ENCODE results near the gene CCR5.

Gene CCR5

GRCh38 chr3:46408853-46409252 is 38.1 kb downstream of the CCR5 start:
- Histone ChIP-seq H3K27ac (ENCODE audit: low read length, poor library complexity, severe bottlenecking) (no peak overlapping the region), H2BK120ac (ENCODE audit: low read depth, low read length) (no peak overlapping the region), H2BK12ac (ENCODE audit: low read length in 2 of 2) (no peak overlapping the region), H3K27me3 (ENCODE audit: control insufficient read depth in 1 of 2, insufficient read depth in 1 of 2, low read length in 2 of 2) (no peaks in the 10 kb centered on the region), H2AFZ (ENCODE audit: low read depth, low read length) (no peak overlapping the region), H3K36me3 (ENCODE audit: control insufficient read depth in 1 of 2, insufficient read depth in 2 of 2, low read depth in 1 of 2, low read length in 2 of 2) (no peaks in the 10 kb centered on the region), H4K91ac (ENCODE audit: low read length) (no peak overlapping the region), H3K4me2 (ENCODE audit: low read length, poor library complexity, severe bottlenecking) (no peak overlapping the region), H3K9ac (ENCODE audit: low read length) (peak overlapping the region; percentile 1), H2BK5ac (ENCODE audit: low read depth, low read length, poor library complexity, severe bottlenecking) (no peak overlapping the region), H3K79me1 (replicated peaks; ENCODE audit: low read length, poor library complexity, severe bottlenecking) (no peaks in the 10 kb centered on the region), H4K8ac (ENCODE audit: low read length) (peak overlapping the region; percentile 28), H3K18ac (ENCODE audit: low read depth in 1 of 2, low read length in 2 of 2) (no peak overlapping the region), H3K14ac (ENCODE audit: low read length in 2 of 2) (no peak overlapping the region), H3K4me1 (ENCODE audit: control insufficient read depth, insufficient read depth, low read depth, low read length) (peaks cover 11% of the 10 kb centered on the region), H2BK15ac (ENCODE audit: low read depth, poor library complexity, severe bottlenecking) (no peak overlapping the region), H3K9me3 (ENCODE audit: control insufficient read depth, low read length) (no peaks in the 10 kb centered on the region), H3K23ac (ENCODE audit: low read length in 2 of 2) (no peak overlapping the region), H2AK5ac (ENCODE audit: low read length, severe bottlenecking) (no peak overlapping the region), H3K4me3 (ENCODE audit: insufficient read depth in 1 of 2, low read depth in 1 of 2, low read length in 2 of 2) (no peak overlapping the region), H3K4ac (ENCODE audit: low read depth in 1 of 2, low read length in 2 of 2) (no peak overlapping the region)
- 92% methylated on average over 6 of the region's 7 CpGs for WGBS
- DNase-seq, result no peak

DNA sequence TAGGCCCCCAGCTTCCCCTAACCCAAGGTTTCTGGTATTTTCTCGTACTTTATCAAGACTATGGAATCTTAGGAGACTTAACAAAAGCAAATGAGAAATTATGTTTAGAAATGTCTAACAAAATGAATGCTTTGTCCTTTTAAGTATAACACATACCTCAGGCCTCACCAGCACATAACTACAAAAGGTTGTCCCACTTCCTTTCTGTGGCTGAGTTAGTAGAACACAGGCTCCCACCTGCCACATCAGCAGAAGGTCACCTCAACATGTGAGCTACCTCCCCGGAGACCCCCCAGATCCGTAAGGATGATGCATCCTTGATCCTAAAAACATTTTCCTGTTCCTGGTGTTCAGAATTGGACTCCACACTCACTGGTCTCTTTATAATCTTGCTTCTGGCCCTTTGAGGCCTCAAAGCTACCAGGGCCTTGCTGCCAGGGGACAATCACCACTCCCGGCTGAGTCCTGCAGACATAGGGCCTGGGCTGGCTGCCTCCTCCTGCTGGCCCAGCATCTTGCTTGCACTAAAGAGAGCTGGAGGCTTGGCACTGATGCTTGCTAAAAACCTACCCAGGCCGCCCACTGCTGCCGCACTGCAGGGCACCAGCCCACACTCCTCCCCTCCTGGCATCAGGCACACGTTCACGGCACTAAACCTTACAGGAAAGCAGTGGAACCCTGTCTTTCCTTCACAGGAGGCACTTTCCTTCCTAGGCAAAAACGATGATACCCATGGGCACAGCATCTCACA is 39.2 kb downstream of the CCR5 start:
- no peak overlapping the region for H3K14ac ChIP-seq (ENCODE audit: low read length in 2 of 2)
- no peak overlapping the region for H4K91ac ChIP-seq (ENCODE audit: low read length)
- no peak overlapping the region for H4K8ac ChIP-seq (ENCODE audit: low read length)
- H2BK12ac ChIP-seq (ENCODE audit: low read length in 2 of 2), result no peak overlapping the region
- H2BK120ac ChIP-seq (ENCODE audit: low read depth, low read length), result no peak overlapping the region
- H2AK5ac ChIP-seq (ENCODE audit: low read length, severe bottlenecking), result no peak overlapping the region
- H3K79me1 ChIP-seq (replicated peaks; ENCODE audit: low read length, poor library complexity, severe bottlenecking), result no peaks in the 10 kb centered on the region
- H3K4me2 ChIP-seq (ENCODE audit: low read length, poor library complexity, severe bottlenecking), result no peak overlapping the region
- H2AFZ ChIP-seq (ENCODE audit: low read depth, low read length), result no peak overlapping the region
- no peak overlapping the region for H2BK5ac ChIP-seq (ENCODE audit: low read depth, low read length, poor library complexity, severe bottlenecking)
- H2BK15ac ChIP-seq (ENCODE audit: low read depth, poor library complexity, severe bottlenecking), result no peak overlapping the region
- no peak overlapping the region for H3K18ac ChIP-seq (ENCODE audit: low read depth in 1 of 2, low read length in 2 of 2)
- no peaks in the 10 kb centered on the region for H3K36me3 ChIP-seq (ENCODE audit: control insufficient read depth in 1 of 2, insufficient read depth in 2 of 2, low read depth in 1 of 2, low read length in 2 of 2)
- H3K9me3 ChIP-seq (ENCODE audit: control insufficient read depth, low read length), result no peaks in the 10 kb centered on the region
- DNase-seq, result no peak
- H3K27ac ChIP-seq (ENCODE audit: low read length, poor library complexity, severe bottlenecking), result no peak overlapping the region
- no peak overlapping the region for H3K4ac ChIP-seq (ENCODE audit: low read depth in 1 of 2, low read length in 2 of 2)
- no peak overlapping the region for H3K23ac ChIP-seq (ENCODE audit: low read length in 2 of 2)
- H3K27me3 ChIP-seq (ENCODE audit: control insufficient read depth in 1 of 2, insufficient read depth in 1 of 2, low read length in 2 of 2), result no peaks in the 10 kb centered on the region
- H3K4me3 ChIP-seq (ENCODE audit: insufficient read depth in 1 of 2, low read depth in 1 of 2, low read length in 2 of 2), result no peak overlapping the region
- peaks cover 11% of the 10 kb centered on the region for H3K4me1 ChIP-seq (ENCODE audit: control insufficient read depth, insufficient read depth, low read depth, low read length)
- H3K9ac ChIP-seq (ENCODE audit: low read length), result no peak overlapping the region
- 93% methylated on average over 8 of the region's 9 CpGs for WGBS

DNA sequence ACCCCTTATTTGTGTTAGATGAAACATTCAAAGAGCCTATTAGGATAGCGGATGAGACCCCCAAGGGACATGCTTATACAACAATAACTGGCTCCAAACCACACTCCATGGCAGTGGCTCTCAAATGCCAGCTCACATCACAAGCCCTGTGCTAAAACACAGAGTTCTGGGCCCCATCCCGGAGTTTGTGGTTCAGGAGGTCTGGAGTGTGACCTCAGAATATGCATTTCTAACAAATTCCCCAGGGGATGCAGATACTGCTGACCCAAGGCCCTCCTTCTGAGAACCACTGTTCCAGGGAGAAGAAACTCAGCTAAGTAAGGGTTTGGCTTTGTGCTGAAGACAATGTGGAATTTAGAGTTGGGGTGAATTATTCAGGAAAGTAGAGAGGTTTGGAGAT is 39.9 kb downstream of the CCR5 start:
- WGBS, result 95% methylated on average over 1 of the region's 2 CpGs
- no peak overlapping the region for H3K27ac ChIP-seq (ENCODE audit: low read length, poor library complexity, severe bottlenecking)
- H3K14ac ChIP-seq (ENCODE audit: low read length in 2 of 2), result no peak overlapping the region
- no peak overlapping the region for H2BK120ac ChIP-seq (ENCODE audit: low read depth, low read length)
- no peak overlapping the region for H2AK5ac ChIP-seq (ENCODE audit: low read length, severe bottlenecking)
- H3K4me3 ChIP-seq (ENCODE audit: insufficient read depth in 1 of 2, low read depth in 1 of 2, low read length in 2 of 2), result no peak overlapping the region
- H4K91ac ChIP-seq (ENCODE audit: low read length), result no peak overlapping the region
- H2BK5ac ChIP-seq (ENCODE audit: low read depth, low read length, poor library complexity, severe bottlenecking), result no peak overlapping the region
- no peaks in the 10 kb centered on the region for H3K27me3 ChIP-seq (ENCODE audit: control insufficient read depth in 1 of 2, insufficient read depth in 1 of 2, low read length in 2 of 2)
- H2BK12ac ChIP-seq (ENCODE audit: low read length in 2 of 2), result no peak overlapping the region
- H2BK15ac ChIP-seq (ENCODE audit: low read depth, poor library complexity, severe bottlenecking), result no peak overlapping the region
- no peak overlapping the region for H4K8ac ChIP-seq (ENCODE audit: low read length)
- no peak overlapping the region for H2AFZ ChIP-seq (ENCODE audit: low read depth, low read length)
- no peak overlapping the region for H3K23ac ChIP-seq (ENCODE audit: low read length in 2 of 2)
- H3K4me1 ChIP-seq (ENCODE audit: control insufficient read depth, insufficient read depth, low read depth, low read length), result peaks cover 11% of the 10 kb centered on the region
- no peaks in the 10 kb centered on the region for H3K36me3 ChIP-seq (ENCODE audit: control insufficient read depth in 1 of 2, insufficient read depth in 2 of 2, low read depth in 1 of 2, low read length in 2 of 2)
- no peaks in the 10 kb centered on the region for H3K9me3 ChIP-seq (ENCODE audit: control insufficient read depth, low read length)
- no peak overlapping the region for H3K4me2 ChIP-seq (ENCODE audit: low read length, poor library complexity, severe bottlenecking)
- no peak for DNase-seq
- H3K79me1 ChIP-seq (replicated peaks; ENCODE audit: low read length, poor library complexity, severe bottlenecking), result no peaks in the 10 kb centered on the region
- no peak overlapping the region for H3K9ac ChIP-seq (ENCODE audit: low read length)
- H3K4ac ChIP-seq (ENCODE audit: low read depth in 1 of 2, low read length in 2 of 2), result no peak overlapping the region
- H3K18ac ChIP-seq (ENCODE audit: low read depth in 1 of 2, low read length in 2 of 2), result no peak overlapping the region

- Histone ChIP-seq H3K79me1 (replicated peaks; ENCODE audit: low read length, poor library complexity, severe bottlenecking) (no peaks in the 10 kb centered on the region), H3K4me2 (ENCODE audit: low read length, poor library complexity, severe bottlenecking) (no peak overlapping the region), H3K4me3 (ENCODE audit: insufficient read depth in 1 of 2, low read depth in 1 of 2, low read length in 2 of 2) (no peak overlapping the region), H3K9ac (ENCODE audit: low read length) (no peak overlapping the region), H2AFZ (ENCODE audit: low read depth, low read length) (no peak overlapping the region), H3K23ac (ENCODE audit: low read length in 2 of 2) (no peak overlapping the region), H2BK120ac (ENCODE audit: low read depth, low read length) (no peak overlapping the region), H3K4me1 (ENCODE audit: control insufficient read depth, insufficient read depth, low read depth, low read length) (peaks cover 11% of the 10 kb centered on the region), H2BK15ac (ENCODE audit: low read depth, poor library complexity, severe bottlenecking) (no peak overlapping the region), H3K36me3 (ENCODE audit: control insufficient read depth in 1 of 2, insufficient read depth in 2 of 2, low read depth in 1 of 2, low read length in 2 of 2) (no peaks in the 10 kb centered on the region), H2AK5ac (ENCODE audit: low read length, severe bottlenecking) (no peak overlapping the region), H3K14ac (ENCODE audit: low read length in 2 of 2) (no peak overlapping the region), H4K8ac (ENCODE audit: low read length) (no peak overlapping the region), H3K27ac (ENCODE audit: low read length, poor library complexity, severe bottlenecking) (no peak overlapping the region), H3K27me3 (ENCODE audit: control insufficient read depth in 1 of 2, insufficient read depth in 1 of 2, low read length in 2 of 2) (no peaks in the 10 kb centered on the region), H2BK12ac (ENCODE audit: low read length in 2 of 2) (no peak overlapping the region), H4K91ac (ENCODE audit: low read length) (no peak overlapping the region), H3K4ac (ENCODE audit: low read depth in 1 of 2, low read length in 2 of 2) (no peak overlapping the region), H3K18ac (ENCODE audit: low read depth in 1 of 2, low read length in 2 of 2) (no peak overlapping the region), H3K9me3 (ENCODE audit: control insufficient read depth, low read length) (no peaks in the 10 kb centered on the region), H2BK5ac (ENCODE audit: low read depth, low read length, poor library complexity, severe bottlenecking) (no peak overlapping the region)
- no CpG with 5 or more reads among the region's 2 CpGs for WGBS
- no peak for DNase-seq
These were observed 40.5 kb downstream of the CCR5 start for GRCh38 chr3:46411271-46411670.

Measured in mesenchymal stem cell (in vitro differentiated cells and primary cell).